Spleen (tissue), 11 donors: ENCODE measurements around the gene TMEM35B. TPM values are rescaled to one million over a fixed set of nuclear protein-coding genes. Genes with fewer than 3 reads are reported as not detected.

ENCODE experiments used
- DNase-seq: peaks from one replicate; pipeline ENCODE4 v3.0.0-alpha.2; 2020
- H3K27ac ChIP-seq, 8 donors: fragments of 200-600 bp; sonication (generic) in 7 of 8; 1 replicate in 4 of 8; 2 replicates in 4 of 8; pipeline versions ENCODE4 v1.5.0 to v1.8.0; 2016 to 2021; ENCODE audit warnings: inconsistent platforms in 4 of 8, mild to moderate bottlenecking in 4 of 8, moderate library complexity in 1 of 8
- H3K27me3 ChIP-seq, 7 donors: fragments of 200-600 bp; sonication (generic) in 6 of 7; replicated peaks in 1 of 7; 1 replicate in 4 of 7; 2 replicates in 3 of 7; pipeline versions ENCODE4 v1.5.0 to v1.8.0; 2016 to 2021; ENCODE audit warnings: inconsistent platforms in 3 of 7, mild to moderate bottlenecking in 1 of 7
- H3K36me3 ChIP-seq, 6 donors: fragments of 200-600 bp; sonication (generic) in 5 of 6; 1 replicate in 4 of 6; 2 replicates in 2 of 6; pipeline versions ENCODE4 v1.5.0 to v1.8.0; 2016 to 2021; ENCODE audit warnings: inconsistent platforms in 2 of 6
- H3K4me1 ChIP-seq, 6 donors: fragments of 200-600 bp; sonication (generic) in 5 of 6; 1 replicate in 3 of 6; 2 replicates in 3 of 6; pipeline versions ENCODE4 v1.5.0 to v1.8.0; 2016 to 2021; ENCODE audit warnings: inconsistent platforms in 3 of 6
- H3K4me3 ChIP-seq, 8 donors: fragments of 200-600 bp; sonication (generic) in 7 of 8; 1 replicate in 4 of 8; 2 replicates in 4 of 8; pipeline versions ENCODE4 v1.5.0 to v1.8.0; 2016 to 2021; ENCODE audit warnings: inconsistent platforms in 4 of 8, mild to moderate bottlenecking in 4 of 8, moderate library complexity in 2 of 8
- H3K9me3 ChIP-seq, 8 donors: fragments of 200-600 bp; sonication (generic) in 7 of 8; 1 replicate in 4 of 8; 2 replicates in 4 of 8; pipeline versions ENCODE4 v1.5.0 to v1.8.0; 2016 to 2021; ENCODE audit warnings: inconsistent platforms in 4 of 8
- CTCF ChIP-seq, 11 experiments: fragments of 200-600 bp in 7 of 11; fragments of 450-650 bp in 4 of 11; sonication (generic) in 4 of 11; IDR thresholded peaks in 8 of 11; conservative IDR thresholded peaks in 3 of 11; 1 replicate in 7 of 11; 2 replicates in 4 of 11; pipeline versions ENCODE4 v1.4.0 to v1.8.0; 2016 to 2021; ENCODE audit warnings: antibody characterized with exemption in 11 of 11, inconsistent platforms in 4 of 11, mild to moderate bottlenecking in 1 of 11
- POLR2A ChIP-seq, 3 donors: fragments of 450-650 bp; IDR thresholded peaks; one replicate each; pipeline ENCODE4 v1.5.1; 2017; ENCODE audit warnings: antibody characterized with exemption in 3 of 3, mild to moderate bottlenecking in 1 of 3
- POLR2AphosphoS5 ChIP-seq, 3 donors: sonication (generic); formaldehyde crosslinking; IDR thresholded peaks; one replicate each; pipeline ENCODE4 v1.5.1; 2017; ENCODE audit warnings: antibody characterized with exemption in 3 of 3
- whole genome bisulfite sequencing, 5 donors: extraction: QIAGEN DNeasy Blood & Tissue Kit in 3 of 5; methylation state at CpG; one replicate each; pipeline versions ENCODE4 v1.1.5 to v1.1.7; 2013 to 2018; 5-methylcytosine and 5-hydroxymethylcytosine counted together
- intact Hi-C: fragments of 100-400 bp; cut with DNase I; formaldehyde crosslinking; loops from one replicate; pipeline ENCODE4 v1.15.0; 2023; ENCODE audit warnings: low total_unique reads
- polyA plus RNA-seq, 3 donors: library from polyadenylated mRNA; stranded (reverse); fragments of 200-250 nt; gene quantifications; one replicate each; pipeline ENCODE4 v1.2.1, GENCODE V29; 2013
- total RNA-seq, 7 donors: library from RNA; depleted of rRNA in 3 of 7; stranded (reverse); fragments of >200 nt in 3 of 7; fragmentation: NEBNext Ultra II Directional in 4 of 7; extraction: Animal tissue kit (Norgen Biotek cat#: 25700) in 4 of 7; gene quantifications; one replicate each; pipeline versions ENCODE4 v1.1.0 to v1.2.1, GENCODE V29; 2016 to 2021
- donor health status: healthy with polysubstance abuse.
- donor health status: DM: no; HTN: no; CAD: no; lungs with moderate emphysema.
- donor health status: DM: no; HTN: no; CAD: no.
- donor health status: Bipolar disorder and iron deficiency.
- donor health status: healthy.
- donor health status: DM: no; HTN: no; CAD: no.
- donor health status: DM: yes; HTN: yes; CAD: no.

Gene TMEM35B
- total and polyA plus RNA-seq, 10 donors: 24.8 to 50.9 (median 34.2) TPM

- WGBS, 5 donors: 2 to 5% (median 3%) methylated on average over 17 of the region's 17 CpGs
- intact Hi-C loops: no loop called here
- peak; percentile 73 for DNase-seq
Observed at GRCh38 chr1:35030756-35031446, 45.8 kb upstream of the TMEM35B start.

GRCh38 chr1:35030338-35030737 lies 45.2 kb upstream of the TMEM35B start:
- H3K9me3 ChIP-seq: peaks cover 0 to 22% (median 18%) of the 10 kb centered on the region in 8 donors
- 39 to 65% (median 50%) methylated on average over 5 of the region's 5 CpGs for WGBS, 5 donors
- peak overlapping the region; percentile 75 to 95 (median 94) for H3K27ac ChIP-seq
- intact Hi-C loops: no loop called here
- H3K4me3 ChIP-seq: peak overlapping the region; percentile 61 to 90 (median 79)
- H3K27me3 ChIP-seq: no peaks in the 10 kb centered on the region
- DNase-seq: no peak
- TF ChIP-seq POLR2AphosphoS5 (IDR thresholded peaks at IDR 0.05) (no peak), CTCF (IDR thresholded peaks at IDR 0.05 in 8 of 11, conservative IDR thresholded peaks at IDR 0.05 in 3 of 11) (no peak), POLR2A (IDR thresholded peaks at IDR 0.05) (no peak)
- peaks cover 0 to 30% (median 8%) of the 10 kb centered on the region in 6 donors for H3K36me3 ChIP-seq
- H3K4me1 ChIP-seq: peaks cover 16 to 64% (median 35%) of the 10 kb centered on the region in 6 donors

More at GRCh38 chr1:35030756-35031446, 45.8 kb upstream of the TMEM35B start:
- Histone ChIP-seq H3K27me3 (no peaks in the 10 kb centered on the region), H3K27ac (peak overlapping the region; percentile 75 to 95 (median 94)), H3K4me3 (peak overlapping the region; percentile 61 to 90 (median 79)), H3K9me3 (peaks cover 0 to 22% (median 18%) of the 10 kb centered on the region in 8 donors), H3K4me1 (peaks cover 16 to 58% (median 32%) of the 10 kb centered on the region in 6 donors), H3K36me3 (peaks cover 0 to 26% (median 8%) of the 10 kb centered on the region in 6 donors)
- TF ChIP-seq CTCF (IDR thresholded peaks at IDR 0.05 in 8 of 11, conservative IDR thresholded peaks at IDR 0.05 in 3 of 11) (no peak), POLR2A (IDR thresholded peaks at IDR 0.05) (no peak), POLR2AphosphoS5 (IDR thresholded peaks at IDR 0.05) (no peak)

GRCh38 chr1:35029761-35030160 lies 44.6 kb upstream of the TMEM35B start:
- DNase-seq: no peak
- Histone ChIP-seq H3K4me1 (peaks cover 16 to 68% (median 35%) of the 10 kb centered on the region in 6 donors), H3K9me3 (peaks cover 0 to 22% (median 18%) of the 10 kb centered on the region in 8 donors), H3K4me3 (peak overlapping the region in 6 of 8 donors; percentile 72 to 90 (median 82)), H3K36me3 (peaks cover 0 to 36% (median 8%) of the 10 kb centered on the region in 6 donors), H3K27ac (peak overlapping the region in 4 of 8 donors; percentile 91 to 95 (median 94)), H3K27me3 (no peaks in the 10 kb centered on the region)
- no peak for TF ChIP-seq POLR2AphosphoS5 (IDR thresholded peaks at IDR 0.05)
- no peak for TF ChIP-seq POLR2A (IDR thresholded peaks at IDR 0.05)
- no peak for TF ChIP-seq CTCF (IDR thresholded peaks at IDR 0.05 in 8 of 11, conservative IDR thresholded peaks at IDR 0.05 in 3 of 11)
- intact Hi-C loops: loop anchor here (10.0 kb wide), 1 partner anchor 245 kb away; no protein-coding TSS in a partner anchor

GRCh38 chr1:35016406-35016805 lies 31.3 kb upstream of the TMEM35B start:
- Histone ChIP-seq H3K36me3 (peaks cover 0 to 94% (median 44%) of the 10 kb centered on the region in 6 donors), H3K9me3 (no peaks in the 10 kb centered on the region), H3K4me1 (no peaks in the 10 kb centered on the region), H3K27ac (no peak overlapping the region), H3K27me3 (no peaks in the 10 kb centered on the region), H3K4me3 (no peak overlapping the region)
- intact Hi-C loops: loop anchor here (10.0 kb wide), 1 partner anchor 168 kb away; no protein-coding TSS in a partner anchor
- TF ChIP-seq POLR2AphosphoS5 (IDR thresholded peaks at IDR 0.05) (no peak), CTCF (IDR thresholded peaks at IDR 0.05 in 8 of 11, conservative IDR thresholded peaks at IDR 0.05 in 3 of 11) (no peak), POLR2A (IDR thresholded peaks at IDR 0.05) (no peak)
- DNase-seq: no peak
